AG10803 (cell line): ENCODE data around the gene PPP1R1C.
"Not testable (repeated sequence)": the region's sequence is repeated elsewhere in the genome, so short reads cannot be mapped to it uniquely, and the experiment has no call there.

Experiments used
- DNase-seq: peaks from one replicate; pipeline ENCODE4 v3.0.0; 2010; ENCODE audit warnings: low read depth
- H3K4me3 ChIP-seq: 2 replicates; pipeline ENCODE4 v1.5.1; 2011; ENCODE audit warnings: mild to moderate bottlenecking, low read length, control low read depth
- CTCF ChIP-seq: conservative IDR thresholded peaks from 2 replicates; pipeline ENCODE4 v1.5.1; 2011; ENCODE audit warnings: mild to moderate bottlenecking, low read length, control low read depth, inconsistent platforms

Gene PPP1R1C

GRCh38 chr2:182018218-182018617 lies 32.6 kb downstream of the PPP1R1C start:
- peak; percentile 24 for DNase-seq
- no peak for TF ChIP-seq CTCF
- no peak overlapping the region for H3K4me3 ChIP-seq

- no peak for TF ChIP-seq CTCF
- no peak for DNase-seq
- no peak overlapping the region for H3K4me3 ChIP-seq
Observed at GRCh38 chr2:182019731-182020130, 34.1 kb downstream of the PPP1R1C start.

- no peak for TF ChIP-seq CTCF
- H3K4me3 ChIP-seq = no peak overlapping the region
- DNase-seq = no peak
Observed at GRCh38 chr2:182020286-182021070, 34.8 kb downstream of the PPP1R1C start.

GRCh38 chr2:182023235-182023634 lies 37.6 kb downstream of the PPP1R1C start:
- no peak for DNase-seq
- no peak overlapping the region for H3K4me3 ChIP-seq
- no peak for TF ChIP-seq CTCF

- not testable (repeated sequence) for DNase-seq, H3K4me3 ChIP-seq
Observed at GRCh38 chr2:182030875-182031274, 45.2 kb downstream of the PPP1R1C start.

GRCh38 chr2:182031956-182032355 lies 46.3 kb downstream of the PPP1R1C start:
- no peak for DNase-seq
- no peak for TF ChIP-seq CTCF
- no peak overlapping the region for H3K4me3 ChIP-seq

GRCh38 chr2:182033449-182033848 lies 47.8 kb downstream of the PPP1R1C start:
- no peak overlapping the region for H3K4me3 ChIP-seq
- TF ChIP-seq CTCF = no peak
- DNase-seq = no peak

GRCh38 chr2:182038576-182038975 lies 52.9 kb downstream of the PPP1R1C start:
- H3K4me3 ChIP-seq = no peak overlapping the region
- no peak for TF ChIP-seq CTCF
- DNase-seq = peak; percentile 32
